ENCODE measurements around the gene GABBR2.
A peak's percentile ranks its signal among the peaks of the same experiment; 100 is the strongest.

The GABBR2 gene

GRCh38 chr9:98732801-98733200, 24.1 kb upstream of the GABBR2 start:
- no peak for DNase-seq (ENCODE audit: low read depth)
- no peak overlapping the region for H3K4me3 ChIP-seq (ENCODE audit: low read depth, low read length)
- TF ChIP-seq CTCF (conservative IDR thresholded peaks at IDR 0.05; ENCODE audit: low read depth, low read length): no peak

GRCh38 chr9:98732091-98732490, 23.4 kb upstream of the GABBR2 start:
- H3K4me3 ChIP-seq (ENCODE audit: low read depth, low read length): no peak overlapping the region
- TF ChIP-seq CTCF (conservative IDR thresholded peaks at IDR 0.05; ENCODE audit: low read depth, low read length): no peak
- DNase-seq (ENCODE audit: low read depth): no peak

- no peak for TF ChIP-seq CTCF (conservative IDR thresholded peaks at IDR 0.05; ENCODE audit: low read depth, low read length)
- no peak overlapping the region for H3K4me3 ChIP-seq (ENCODE audit: low read depth, low read length)
- no peak for DNase-seq (ENCODE audit: low read depth)
Measured at GRCh38 chr9:98730871-98731270, 22.1 kb upstream of the GABBR2 start.

GRCh38 chr9:98728500-98728899, 19.8 kb upstream of the GABBR2 start:
- H3K4me3 ChIP-seq (ENCODE audit: low read depth, low read length): no peak overlapping the region
- TF ChIP-seq CTCF (conservative IDR thresholded peaks at IDR 0.05; ENCODE audit: low read depth, low read length): no peak
- DNase-seq (ENCODE audit: low read depth): no peak

GRCh38 chr9:98727428-98727827, 18.7 kb upstream of the GABBR2 start:
- H3K4me3 ChIP-seq (ENCODE audit: low read depth, low read length): no peak overlapping the region
- no peak for TF ChIP-seq CTCF (conservative IDR thresholded peaks at IDR 0.05; ENCODE audit: low read depth, low read length)
- no peak for DNase-seq (ENCODE audit: low read depth)

GRCh38 chr9:98726735-98727134, 18.0 kb upstream of the GABBR2 start:
- peak; percentile 62 for DNase-seq (ENCODE audit: low read depth)
- no peak for TF ChIP-seq CTCF (conservative IDR thresholded peaks at IDR 0.05; ENCODE audit: low read depth, low read length)

GRCh38 chr9:98724810-98725530, 16.2 kb upstream of the GABBR2 start:
- no peak for DNase-seq (ENCODE audit: low read depth)
- TF ChIP-seq CTCF (conservative IDR thresholded peaks at IDR 0.05; ENCODE audit: low read depth, low read length): no peak
- no peak overlapping the region for H3K4me3 ChIP-seq (ENCODE audit: low read depth, low read length)

More at GRCh38 chr9:98726735-98727134, 18.0 kb upstream of the GABBR2 start:
- no peak overlapping the region for H3K4me3 ChIP-seq (ENCODE audit: low read depth, low read length)
